Urinary bladder (tissue), 4 donors: Measurements from ENCODE around the gene STON2. TPM values are rescaled to one million over a fixed set of nuclear protein-coding genes. Genes with fewer than 3 reads are reported as not detected.
"Not testable (repeated sequence)": the region's sequence is repeated elsewhere in the genome, so short reads cannot be mapped to it uniquely, and the experiment has no call there.

Source experiments
- DNase-seq: peaks from one replicate; pipeline ENCODE4 v3.0.0-alpha.2; 2015; ENCODE audit errors: extremely low spot score
- H3K27ac ChIP-seq: one replicate; pipeline ENCODE4 v1.5.1; 2013; ENCODE audit warnings: low read depth, mild to moderate bottlenecking, moderate library complexity
- H3K36me3 ChIP-seq: one replicate; pipeline ENCODE4 v1.6.1; 2013; ENCODE audit warnings: mild to moderate bottlenecking, moderate library complexity; ENCODE audit not compliant: insufficient read depth
- H3K4me1 ChIP-seq: one replicate; pipeline ENCODE4 v1.6.1; 2013; ENCODE audit warnings: mild to moderate bottlenecking, moderate library complexity; ENCODE audit not compliant: insufficient read depth
- H3K4me3 ChIP-seq: one replicate; pipeline ENCODE4 v1.5.1; 2013; ENCODE audit warnings: low read depth, low read length
- WGBS: extraction: QIAGEN DNeasy Blood & Tissue Kit; methylation state at CpG from one replicate; pipeline ENCODE4 v1.1.7; 2013; 5-methylcytosine and 5-hydroxymethylcytosine counted together
- polyA plus RNA-seq: library from polyadenylated mRNA; stranded (reverse); fragments of 200-250 nt; gene quantifications from one replicate; pipeline ENCODE4 v1.2.3, GENCODE V29; 2013
- total RNA-seq: library from RNA; depleted of rRNA; stranded (reverse); fragments of >200 nt; gene quantifications from one replicate; pipeline ENCODE4 v1.2.3, GENCODE V29; 2014
- donor health status: healthy with polysubstance abuse.
- donor health status: healthy.

Gene STON2
- total and polyA plus RNA-seq, 2 donors = 2.0 to 53.5 TPM

DNA sequence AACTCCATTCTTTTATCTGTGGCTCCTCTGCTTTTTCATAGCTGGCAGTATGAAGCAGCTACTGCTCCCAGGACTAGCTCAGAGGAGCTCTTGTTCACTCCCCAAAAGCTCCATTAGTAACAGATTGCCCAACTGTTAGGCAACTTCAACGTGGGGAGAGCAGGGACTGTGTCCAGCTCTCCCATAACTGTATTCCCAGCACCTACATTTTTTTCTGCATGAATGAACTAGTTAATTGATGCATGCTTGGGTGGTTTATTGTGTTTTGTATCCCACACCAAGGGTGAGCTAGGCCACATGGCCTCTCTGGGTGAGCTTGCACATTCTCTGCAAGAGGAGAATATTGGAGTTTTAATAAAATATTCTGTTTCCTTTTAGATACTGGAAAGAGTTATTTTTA lies 15.2 kb downstream of the STON2 start:
- Histone ChIP-seq H3K4me3 (no peak overlapping the region), H3K36me3 (no peaks in the 10 kb centered on the region), H3K27ac (no peak overlapping the region), H3K4me1 (no peaks in the 10 kb centered on the region)
- no peak for DNase-seq
- WGBS = 43% methylated on average over 1 of the region's 1 CpG

- H3K4me1 ChIP-seq = no peaks in the 10 kb centered on the region
- H3K36me3 ChIP-seq = no peaks in the 10 kb centered on the region
- 31% methylated on average over 8 of the region's 8 CpGs for WGBS
- DNase-seq = no peak
- no peak overlapping the region for H3K27ac ChIP-seq
- no peak overlapping the region for H3K4me3 ChIP-seq
Observed at GRCh38 chr14:81382517-81383225, 17.5 kb downstream of the STON2 start.

DNA sequence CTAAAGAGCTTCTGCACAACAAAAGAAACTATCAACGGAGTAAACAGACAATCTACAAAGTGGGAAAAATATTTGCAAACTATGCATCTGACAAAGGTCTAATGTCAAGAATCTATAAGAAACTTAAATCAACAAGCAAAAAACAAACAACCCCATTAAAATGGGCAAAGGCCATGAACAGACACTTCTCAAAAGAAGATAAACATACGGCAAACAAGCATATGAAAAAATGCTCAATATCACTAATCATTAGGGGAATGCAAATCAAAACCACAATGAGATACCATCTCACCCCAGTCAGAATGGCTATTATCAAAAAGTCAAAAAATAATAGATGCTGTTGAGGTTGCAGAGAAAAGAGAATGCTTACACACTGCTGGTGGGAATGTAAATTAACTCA lies 20.1 kb downstream of the STON2 start:
- not testable (repeated sequence) for H3K36me3 ChIP-seq, H3K4me3 ChIP-seq, H3K27ac ChIP-seq, DNase-seq, H3K4me1 ChIP-seq
- WGBS = 73% methylated on average over 2 of the region's 2 CpGs

GRCh38 chr14:81371802-81372201 lies 28.3 kb downstream of the STON2 start:
- H3K36me3 ChIP-seq = no peaks in the 10 kb centered on the region
- 88% methylated on average over 1 of the region's 1 CpG for WGBS
- no peak overlapping the region for H3K4me3 ChIP-seq
- DNase-seq = no peak
- no peaks in the 10 kb centered on the region for H3K4me1 ChIP-seq
- no peak overlapping the region for H3K27ac ChIP-seq

GRCh38 chr14:81367563-81367962 lies 32.6 kb downstream of the STON2 start:
- WGBS = 56% methylated on average over 4 of the region's 4 CpGs
- no peak for DNase-seq
- Histone ChIP-seq H3K36me3 (no peaks in the 10 kb centered on the region), H3K4me3 (no peak overlapping the region), H3K4me1 (no peaks in the 10 kb centered on the region), H3K27ac (no peak overlapping the region)

GRCh38 chr14:81366884-81367283 lies 33.2 kb downstream of the STON2 start:
- Histone ChIP-seq H3K36me3 (no peaks in the 10 kb centered on the region), H3K4me3 (no peak overlapping the region), H3K4me1 (no peaks in the 10 kb centered on the region), H3K27ac (no peak overlapping the region)
- WGBS = 95% methylated on average over 7 of the region's 7 CpGs
- DNase-seq = no peak

GRCh38 chr14:81366214-81366613 lies 33.9 kb downstream of the STON2 start:
- WGBS = 29% methylated on average over 6 of the region's 6 CpGs
- H3K36me3 ChIP-seq = no peaks in the 10 kb centered on the region
- H3K4me3 ChIP-seq = no peak overlapping the region
- H3K27ac ChIP-seq = no peak overlapping the region
- H3K4me1 ChIP-seq = no peaks in the 10 kb centered on the region
- DNase-seq = no peak

GRCh38 chr14:81363746-81364378 lies 36.3 kb downstream of the STON2 start:
- no peak for DNase-seq
- Histone ChIP-seq H3K36me3 (no peaks in the 10 kb centered on the region), H3K4me3 (no peak overlapping the region), H3K4me1 (no peaks in the 10 kb centered on the region), H3K27ac (no peak overlapping the region)
- WGBS = 38% methylated on average over 4 of the region's 4 CpGs

- DNase-seq = no peak
- 73% methylated on average over 5 of the region's 5 CpGs for WGBS
- Histone ChIP-seq H3K27ac (no peak overlapping the region), H3K4me1 (no peaks in the 10 kb centered on the region), H3K36me3 (no peaks in the 10 kb centered on the region), H3K4me3 (no peak overlapping the region)
Observed at GRCh38 chr14:81353691-81354323, 46.3 kb downstream of the STON2 start.

DNA sequence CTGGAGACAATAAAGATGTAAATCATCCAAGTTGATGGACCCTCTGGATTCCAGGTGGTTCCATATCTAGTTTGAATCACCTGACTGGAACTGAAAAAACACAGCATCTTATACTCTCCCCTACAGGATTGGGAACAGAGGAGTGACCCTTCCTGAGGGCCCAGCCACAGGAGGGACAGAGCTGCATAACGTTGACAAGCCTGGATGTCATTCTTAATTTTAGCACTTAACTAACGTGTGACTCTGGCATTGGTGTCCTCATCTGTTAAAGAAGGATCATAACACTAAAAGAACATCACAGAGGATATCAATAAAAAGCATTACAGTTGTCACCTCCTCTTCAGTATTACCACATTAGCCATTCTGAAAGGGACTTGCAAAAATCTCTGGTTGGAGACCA lies 47.7 kb downstream of the STON2 start:
- no peak for DNase-seq
- Histone ChIP-seq H3K36me3 (no peaks in the 10 kb centered on the region), H3K4me3 (no peak overlapping the region), H3K27ac (no peak overlapping the region), H3K4me1 (no peaks in the 10 kb centered on the region)
- WGBS = 71% methylated on average over 2 of the region's 2 CpGs

- H3K4me1 ChIP-seq = no peaks in the 10 kb centered on the region
- H3K4me3 ChIP-seq = no peak overlapping the region
- no peak overlapping the region for H3K27ac ChIP-seq
- no peaks in the 10 kb centered on the region for H3K36me3 ChIP-seq
- no peak for DNase-seq
Observed at GRCh38 chr14:81351205-81351604, 48.9 kb downstream of the STON2 start.

- H3K27ac ChIP-seq = no peak overlapping the region
- no peaks in the 10 kb centered on the region for H3K36me3 ChIP-seq
- H3K4me3 ChIP-seq = no peak overlapping the region
- no peaks in the 10 kb centered on the region for H3K4me1 ChIP-seq
- WGBS = 46% methylated on average over 5 of the region's 5 CpGs
- no peak for DNase-seq
Observed at GRCh38 chr14:81350344-81351130, 49.6 kb downstream of the STON2 start.

GRCh38 chr14:81348061-81348460 lies 52.1 kb downstream of the STON2 start:
- H3K4me3 ChIP-seq = no peak overlapping the region
- no peaks in the 10 kb centered on the region for H3K36me3 ChIP-seq
- no peaks in the 10 kb centered on the region for H3K4me1 ChIP-seq
- WGBS = 74% methylated on average over 2 of the region's 2 CpGs
- no peak overlapping the region for H3K27ac ChIP-seq
- no peak for DNase-seq

DNA sequence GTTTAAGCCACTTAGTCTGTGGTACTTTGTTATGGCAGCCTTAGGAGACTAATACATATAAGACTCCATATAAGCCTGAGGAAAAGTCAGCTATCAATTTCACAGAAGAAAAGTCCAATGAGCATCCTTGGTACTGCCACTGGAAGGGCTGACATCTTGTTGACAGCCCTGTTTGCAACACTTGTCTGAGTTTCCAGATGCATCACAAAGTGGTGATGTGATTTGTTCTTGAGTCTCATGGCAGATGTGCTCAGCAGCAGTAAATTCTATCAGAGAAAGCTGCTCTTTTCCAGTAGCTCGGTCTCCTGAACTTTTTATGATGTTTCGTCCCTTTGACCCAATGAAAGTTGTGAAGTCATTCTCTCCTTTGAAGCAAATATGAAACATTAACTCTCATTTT lies 54.3 kb downstream of the STON2 start:
- no peak overlapping the region for H3K4me3 ChIP-seq
- H3K4me1 ChIP-seq = no peaks in the 10 kb centered on the region
- no peak overlapping the region for H3K27ac ChIP-seq
- no peak for DNase-seq
- 91% methylated on average over 2 of the region's 2 CpGs for WGBS
- no peaks in the 10 kb centered on the region for H3K36me3 ChIP-seq
